Measurements from ENCODE around the gene CHST11.

The CHST11 gene

DNA sequence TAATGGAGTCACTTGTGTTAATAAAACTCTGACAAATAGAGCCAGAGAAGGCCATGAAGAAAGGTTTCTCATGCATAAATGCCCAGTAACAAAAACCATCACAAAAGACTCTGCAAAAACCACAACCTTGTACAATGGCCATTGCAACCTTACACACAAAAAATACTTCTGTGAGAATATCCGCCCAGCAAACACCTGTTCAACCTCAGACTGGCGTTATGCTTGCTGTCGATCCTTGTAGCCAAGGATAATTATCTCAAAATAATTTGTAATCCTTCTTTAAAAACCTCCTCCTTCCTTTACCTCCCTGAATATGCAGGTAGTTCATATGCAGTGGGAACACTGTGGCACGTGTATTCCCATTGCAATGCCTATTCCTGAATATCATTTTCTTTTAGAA is 344.3 kb downstream of the CHST11 start:
- TF ChIP-seq, protein P1, sequence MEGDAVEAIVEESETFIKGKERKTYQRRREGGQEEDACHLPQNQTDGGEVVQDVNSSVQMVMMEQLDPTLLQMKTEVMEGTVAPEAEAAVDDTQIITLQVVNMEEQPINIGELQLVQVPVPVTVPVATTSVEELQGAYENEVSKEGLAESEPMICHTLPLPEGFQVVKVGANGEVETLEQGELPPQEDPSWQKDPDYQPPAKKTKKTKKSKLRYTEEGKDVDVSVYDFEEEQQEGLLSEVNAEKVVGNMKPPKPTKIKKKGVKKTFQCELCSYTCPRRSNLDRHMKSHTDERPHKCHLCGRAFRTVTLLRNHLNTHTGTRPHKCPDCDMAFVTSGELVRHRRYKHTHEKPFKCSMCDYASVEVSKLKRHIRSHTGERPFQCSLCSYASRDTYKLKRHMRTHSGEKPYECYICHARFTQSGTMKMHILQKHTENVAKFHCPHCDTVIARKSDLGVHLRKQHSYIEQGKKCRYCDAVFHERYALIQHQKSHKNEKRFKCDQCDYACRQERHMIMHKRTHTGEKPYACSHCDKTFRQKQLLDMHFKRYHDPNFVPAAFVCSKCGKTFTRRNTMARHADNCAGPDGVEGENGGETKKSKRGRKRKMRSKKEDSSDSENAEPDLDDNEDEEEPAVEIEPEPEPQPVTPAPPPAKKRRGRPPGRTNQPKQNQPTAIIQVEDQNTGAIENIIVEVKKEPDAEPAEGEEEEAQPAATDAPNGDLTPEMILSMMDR (IDR thresholded peaks at IDR 0.05): no peak

DNA sequence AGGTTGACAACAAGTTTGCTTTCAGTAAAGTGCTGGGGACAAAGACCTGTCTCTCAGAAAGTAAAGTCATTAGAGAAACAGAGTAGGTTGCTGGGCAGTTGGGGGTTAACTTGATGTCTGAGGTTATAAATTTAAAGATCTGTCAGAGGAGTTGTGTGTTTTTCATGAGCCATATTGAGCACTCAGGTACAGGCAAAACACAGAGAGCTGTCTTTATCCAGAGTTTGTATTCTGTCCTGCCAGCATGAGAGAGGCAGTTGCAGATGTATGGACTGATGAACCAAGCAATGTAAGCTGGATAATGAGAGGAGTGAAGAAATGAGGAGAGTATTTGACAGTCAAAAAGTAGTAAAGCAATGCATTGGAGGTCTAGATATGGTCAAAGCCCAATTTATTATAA is 344.7 kb downstream of the CHST11 start:
- TF ChIP-seq, protein P1 (IDR thresholded peaks at IDR 0.05): no peak

DNA sequence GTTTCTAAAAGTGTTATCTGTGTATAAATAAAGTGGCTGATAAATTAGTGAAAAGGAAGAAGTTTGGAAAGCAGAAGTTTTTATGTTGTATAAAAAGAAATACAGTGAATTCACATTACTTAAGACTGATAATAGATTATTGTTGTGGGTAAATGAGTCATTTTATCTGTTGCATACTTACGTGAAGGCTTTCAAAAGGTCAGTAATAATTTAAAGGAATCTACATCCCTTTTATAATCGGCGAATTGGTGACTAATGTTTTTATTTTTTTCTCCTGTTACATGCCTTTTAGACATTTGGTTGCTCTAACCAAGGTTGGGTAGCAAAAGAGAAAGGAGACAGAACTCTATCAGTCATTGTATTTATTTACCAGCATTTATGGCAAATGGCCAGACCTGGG is 345.5 kb downstream of the CHST11 start:
- TF ChIP-seq, protein P1 (IDR thresholded peaks at IDR 0.05): no peak

DNA sequence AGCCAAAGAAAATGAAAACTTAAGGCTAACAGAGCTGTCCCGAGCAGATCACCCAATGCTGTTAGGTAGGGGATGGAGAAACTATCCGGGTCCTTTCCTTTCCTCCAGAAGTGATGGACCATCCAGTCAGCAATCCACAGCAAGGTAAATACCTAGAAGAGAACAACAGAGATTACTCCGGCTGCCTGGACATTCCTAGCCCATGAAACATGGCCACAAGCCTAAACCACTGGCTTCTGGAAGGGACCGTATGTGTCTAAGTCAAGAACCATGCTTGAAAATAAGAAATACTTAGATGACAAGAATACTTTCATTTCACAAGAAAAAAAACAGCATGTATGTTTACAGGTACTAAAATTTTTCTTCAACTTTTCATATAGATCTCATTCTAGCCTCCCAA is 348.4 kb downstream of the CHST11 start:
- TF ChIP-seq, protein P1 (IDR thresholded peaks at IDR 0.05): no peak

DNA sequence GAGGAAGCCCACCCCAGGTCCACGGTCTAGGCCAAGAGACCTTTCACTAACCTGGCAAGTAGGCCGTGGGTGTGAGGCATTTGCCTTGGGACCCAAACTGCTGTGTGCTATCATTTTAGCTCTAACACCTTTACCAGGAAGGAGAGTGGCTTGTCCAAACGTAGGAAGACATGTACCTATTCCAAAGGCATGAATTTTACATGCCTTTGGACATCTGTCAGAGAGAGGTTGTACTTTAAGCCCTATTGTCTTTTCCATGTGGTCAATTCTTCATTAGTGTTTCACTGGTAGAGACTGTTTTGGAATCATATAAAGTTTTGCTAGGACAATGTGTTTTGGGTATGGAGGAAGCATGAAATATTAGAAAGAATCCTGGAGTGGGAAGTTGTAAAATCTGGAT is 352.5 kb downstream of the CHST11 start:
- TF ChIP-seq, protein P1 (IDR thresholded peaks at IDR 0.05): no peak

DNA sequence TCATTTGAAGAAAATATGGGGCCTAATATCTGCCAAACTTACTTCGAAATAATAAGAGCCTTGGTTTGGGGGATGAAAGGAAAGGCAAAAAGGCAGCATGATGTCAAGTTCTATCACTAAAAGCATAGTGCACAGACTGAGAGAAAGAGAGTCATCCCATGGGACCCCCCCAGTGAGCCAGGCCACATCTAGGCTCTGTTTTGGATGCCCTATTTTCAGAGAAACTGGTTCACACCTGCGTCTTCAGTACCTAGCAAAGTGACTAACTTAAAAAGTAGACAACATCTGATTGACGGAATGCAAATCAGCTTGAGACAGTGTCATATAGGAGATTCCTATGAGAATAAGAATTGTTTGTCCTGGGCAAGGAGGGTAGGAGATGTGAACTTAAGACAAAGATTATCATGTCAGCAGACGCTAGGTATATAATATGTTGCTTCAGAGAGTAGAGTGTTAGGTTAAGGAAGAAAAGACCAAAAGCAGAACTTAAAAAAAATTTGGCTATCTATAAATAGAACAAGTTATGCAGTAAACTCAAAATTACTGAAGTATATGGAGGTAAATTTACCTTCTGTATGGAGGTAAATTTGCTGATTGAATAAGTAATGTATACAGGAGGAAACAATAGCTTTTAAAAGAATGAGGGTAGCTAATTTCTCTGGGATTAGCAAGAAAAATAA is 353.1 kb downstream of the CHST11 start:
- TF ChIP-seq, protein P1 (IDR thresholded peaks at IDR 0.05): no peak
